Thyroid gland (tissue), 4 donors: ENCODE measurements around the gene CDK10.

Experiments used
- POLR2A ChIP-seq, 2 donors: fragments of 450-650 bp; IDR thresholded peaks; one replicate each; pipeline ENCODE4 v1.6.1; 2017; ENCODE audit warnings: antibody characterized with exemption in 2 of 2, mild to moderate bottlenecking in 2 of 2, moderate library complexity in 1 of 2
- TF ChIP-seq, protein P1 (sequence below), 6 experiments: fragments of 200-600 bp in 3 of 6; fragments of 450-650 bp in 3 of 6; sonication (generic) in 3 of 6; IDR thresholded peaks; one replicate each; pipeline ENCODE4 v1.5.1; 2016 to 2019; ENCODE audit warnings: antibody characterized with exemption in 6 of 6, mild to moderate bottlenecking in 2 of 6, inconsistent platforms in 1 of 6, moderate library complexity in 1 of 6

DNA sequence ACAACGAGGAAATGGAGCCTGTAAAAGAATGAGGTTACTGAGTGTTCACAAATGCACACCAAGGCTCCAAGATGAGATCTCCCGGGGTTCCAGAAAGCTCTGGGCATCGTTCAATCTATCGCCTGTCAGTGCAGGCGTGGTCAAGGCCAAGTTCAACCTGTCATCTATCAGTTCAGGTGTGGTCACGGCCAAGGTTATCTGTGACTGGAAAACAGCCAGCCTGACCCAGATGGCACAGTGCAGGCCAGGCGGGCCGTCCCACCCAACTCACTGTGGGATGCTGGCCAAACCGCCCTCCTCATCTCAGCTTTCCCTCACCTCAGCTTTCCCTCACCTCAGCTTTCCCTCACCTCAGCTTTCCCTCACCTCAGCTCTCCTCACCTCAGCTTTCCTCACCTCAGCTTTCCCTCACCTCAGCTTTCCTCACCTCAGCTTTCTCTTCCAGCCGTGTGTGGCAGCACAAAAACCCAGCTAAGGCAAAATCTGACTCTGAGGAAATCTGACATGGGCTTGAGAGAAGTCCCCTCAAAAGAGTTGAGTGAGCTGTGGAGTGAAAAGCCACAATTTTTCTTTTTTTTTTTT lies 31.3 kb upstream of the CDK10 start:
- TF ChIP-seq, protein P1, sequence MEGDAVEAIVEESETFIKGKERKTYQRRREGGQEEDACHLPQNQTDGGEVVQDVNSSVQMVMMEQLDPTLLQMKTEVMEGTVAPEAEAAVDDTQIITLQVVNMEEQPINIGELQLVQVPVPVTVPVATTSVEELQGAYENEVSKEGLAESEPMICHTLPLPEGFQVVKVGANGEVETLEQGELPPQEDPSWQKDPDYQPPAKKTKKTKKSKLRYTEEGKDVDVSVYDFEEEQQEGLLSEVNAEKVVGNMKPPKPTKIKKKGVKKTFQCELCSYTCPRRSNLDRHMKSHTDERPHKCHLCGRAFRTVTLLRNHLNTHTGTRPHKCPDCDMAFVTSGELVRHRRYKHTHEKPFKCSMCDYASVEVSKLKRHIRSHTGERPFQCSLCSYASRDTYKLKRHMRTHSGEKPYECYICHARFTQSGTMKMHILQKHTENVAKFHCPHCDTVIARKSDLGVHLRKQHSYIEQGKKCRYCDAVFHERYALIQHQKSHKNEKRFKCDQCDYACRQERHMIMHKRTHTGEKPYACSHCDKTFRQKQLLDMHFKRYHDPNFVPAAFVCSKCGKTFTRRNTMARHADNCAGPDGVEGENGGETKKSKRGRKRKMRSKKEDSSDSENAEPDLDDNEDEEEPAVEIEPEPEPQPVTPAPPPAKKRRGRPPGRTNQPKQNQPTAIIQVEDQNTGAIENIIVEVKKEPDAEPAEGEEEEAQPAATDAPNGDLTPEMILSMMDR (IDR thresholded peaks at IDR 0.05), result no peak
- TF ChIP-seq POLR2A (IDR thresholded peaks at IDR 0.05), result no peak
